B cell (primary cell): ENCODE data around the gene EPN1.

ENCODE experiments used
- EZH2 ChIP-seq: IDR thresholded peaks from 2 replicates; pipeline ENCODE4 v1.6.1; 2012; ENCODE audit warnings: borderline replicate concordance, low read depth, mild to moderate bottlenecking, moderate library complexity, low read length; ENCODE audit not compliant: insufficient read depth, poor library complexity, severe bottlenecking
- TF ChIP-seq, protein P1 (sequence below): fragments of 200-600 bp; IDR thresholded peaks from one replicate; pipeline ENCODE4 v1.8.0; 2022; ENCODE audit warnings: antibody characterized with exemption, mild to moderate bottlenecking

DNA sequence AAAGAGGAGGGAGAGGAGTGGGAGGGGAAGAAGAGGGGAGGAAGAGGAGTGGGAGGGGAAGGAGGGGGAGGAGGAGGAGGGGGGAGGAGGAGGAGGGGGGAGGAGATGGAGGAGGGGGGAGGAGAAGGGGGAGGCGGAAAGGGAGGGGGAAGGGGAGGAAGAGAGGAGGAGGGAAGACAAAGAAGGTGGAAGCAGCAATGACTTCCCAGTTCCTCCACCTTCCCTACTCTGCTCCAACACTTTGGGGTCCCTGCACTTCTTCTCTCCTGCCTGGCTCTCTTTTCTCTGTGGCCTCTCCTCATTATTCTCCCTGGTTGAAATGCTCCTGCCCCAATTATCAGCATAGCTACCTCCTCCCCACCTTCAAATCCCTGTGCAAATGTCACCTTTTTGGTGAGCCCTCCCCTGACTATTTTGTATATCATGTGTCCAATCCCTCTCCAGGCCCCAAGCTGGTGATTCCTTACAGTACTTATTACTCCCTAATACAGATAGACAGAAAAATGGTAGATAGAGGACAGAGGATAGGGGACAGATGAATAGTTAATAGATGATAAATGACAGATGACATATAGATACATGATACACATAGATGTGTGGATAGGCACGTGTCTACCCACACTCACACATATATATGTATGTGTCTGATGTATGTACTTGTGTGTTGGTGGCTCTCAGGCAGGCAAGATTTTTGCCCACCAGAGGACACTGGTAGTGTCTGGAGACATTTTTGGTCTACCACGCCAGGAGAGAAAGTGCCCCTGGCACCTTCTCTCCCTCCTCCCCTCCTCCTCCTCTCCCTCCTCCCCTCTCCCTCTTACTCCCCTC, 38.0 kb downstream of the EPN1 start:
- TF ChIP-seq, protein P1, sequence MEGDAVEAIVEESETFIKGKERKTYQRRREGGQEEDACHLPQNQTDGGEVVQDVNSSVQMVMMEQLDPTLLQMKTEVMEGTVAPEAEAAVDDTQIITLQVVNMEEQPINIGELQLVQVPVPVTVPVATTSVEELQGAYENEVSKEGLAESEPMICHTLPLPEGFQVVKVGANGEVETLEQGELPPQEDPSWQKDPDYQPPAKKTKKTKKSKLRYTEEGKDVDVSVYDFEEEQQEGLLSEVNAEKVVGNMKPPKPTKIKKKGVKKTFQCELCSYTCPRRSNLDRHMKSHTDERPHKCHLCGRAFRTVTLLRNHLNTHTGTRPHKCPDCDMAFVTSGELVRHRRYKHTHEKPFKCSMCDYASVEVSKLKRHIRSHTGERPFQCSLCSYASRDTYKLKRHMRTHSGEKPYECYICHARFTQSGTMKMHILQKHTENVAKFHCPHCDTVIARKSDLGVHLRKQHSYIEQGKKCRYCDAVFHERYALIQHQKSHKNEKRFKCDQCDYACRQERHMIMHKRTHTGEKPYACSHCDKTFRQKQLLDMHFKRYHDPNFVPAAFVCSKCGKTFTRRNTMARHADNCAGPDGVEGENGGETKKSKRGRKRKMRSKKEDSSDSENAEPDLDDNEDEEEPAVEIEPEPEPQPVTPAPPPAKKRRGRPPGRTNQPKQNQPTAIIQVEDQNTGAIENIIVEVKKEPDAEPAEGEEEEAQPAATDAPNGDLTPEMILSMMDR = no peak
- no peak for TF ChIP-seq EZH2
